GM18505 (cell line): ENCODE measurements around the gene FBXO15.

Experiments
- ATAC-seq: cut with Tn5 transposase; IDR thresholded peaks from one replicate; pipeline ENCODE4 v1.9.1; 2021; ENCODE audit not compliant: unreplicated experiment
- POLR2A ChIP-seq: IDR thresholded peaks from 4 replicates; pipeline ENCODE4 v1.6.1; 2011; ENCODE audit warnings: borderline replicate concordance; ENCODE audit not compliant: insufficient read depth, insufficient read length; ENCODE audit errors: extremely low read depth

FBXO15 gene

GRCh38 chr18:74115046-74115445 is 32.6 kb downstream of the FBXO15 start:
- no peak for TF ChIP-seq POLR2A
- ATAC-seq = no peak

- ATAC-seq = no peak
- no peak for TF ChIP-seq POLR2A
Observed at GRCh38 chr18:74114116-74114515, 33.5 kb downstream of the FBXO15 start.

- ATAC-seq = no peak
- TF ChIP-seq POLR2A = no peak
Observed at GRCh38 chr18:74113711-74114110, 33.9 kb downstream of the FBXO15 start.

GRCh38 chr18:74110976-74111375 is 36.7 kb downstream of the FBXO15 start:
- no peak for ATAC-seq
- no peak for TF ChIP-seq POLR2A

GRCh38 chr18:74110149-74110548 is 37.5 kb downstream of the FBXO15 start:
- no peak for ATAC-seq
- TF ChIP-seq POLR2A = no peak

- ATAC-seq = no peak
- no peak for TF ChIP-seq POLR2A
Observed at GRCh38 chr18:74108460-74108859, 39.2 kb downstream of the FBXO15 start.

GRCh38 chr18:74097803-74098202 is 49.8 kb downstream of the FBXO15 start:
- no peak for ATAC-seq
- TF ChIP-seq POLR2A = no peak

GRCh38 chr18:74092922-74093321 is 54.7 kb downstream of the FBXO15 start:
- no peak for ATAC-seq
- TF ChIP-seq POLR2A = no peak

- no peak for ATAC-seq
- no peak for TF ChIP-seq POLR2A
Observed at GRCh38 chr18:74084184-74084855, 63.3 kb downstream of the FBXO15 start.

GRCh38 chr18:74083557-74083952 is 64.1 kb downstream of the FBXO15 start:
- ATAC-seq = no peak
- TF ChIP-seq POLR2A = no peak

GRCh38 chr18:74082742-74083556 is 64.7 kb downstream of the FBXO15 start:
- no peak for TF ChIP-seq POLR2A
- ATAC-seq = no peak

GRCh38 chr18:74081966-74082741 is 65.5 kb downstream of the FBXO15 start:
- peak; percentile 97 for ATAC-seq
- TF ChIP-seq POLR2A = no peak

GRCh38 chr18:74078257-74078656 is 69.4 kb downstream of the FBXO15 start:
- no peak for TF ChIP-seq POLR2A
- no peak for ATAC-seq
